CD4-positive, alpha-beta T cell (primary cell): ENCODE data around the gene NKAIN4. TPM values are rescaled to one million over a fixed set of nuclear protein-coding genes. Genes with fewer than 3 reads are reported as not detected.

Experiments
- ATAC-seq: fragments of 200-7000 bp; cut with Tn5 transposase; one replicate; pipeline ENCODE4 v1.10.0; 2022; ENCODE audit warnings: mild to moderate bottlenecking; ENCODE audit not compliant: poor library complexity
- CTCF ChIA-PET: fragments of 350-600 bp; sonication (Branson Sonifier 250); formaldehyde crosslinking; loops from one replicate; lab custom pipeline; 2021; ENCODE audit warnings: antibody characterized with exemption, inconsistent platforms; lab: Charles Lee
- POLR2A ChIA-PET: fragments of 350-600 bp; sonication (Branson Sonifier 250); formaldehyde crosslinking; loops from one replicate; lab custom pipeline; 2021; ENCODE audit warnings: antibody characterized with exemption, inconsistent platforms; lab: Charles Lee
- DNase-seq, 14 experiments: peaks; one replicate each; pipeline ENCODE4 v3.0.0-alpha.2; 2013 to 2020; ENCODE audit warnings: mixed read lengths in 2 of 14
- H3K27ac ChIP-seq, 2 donors: one replicate each; pipeline versions ENCODE4 v1.5.1 to v1.7.0; 2013; ENCODE audit warnings: low read length in 2 of 2, low read depth in 1 of 2, mild to moderate bottlenecking in 1 of 2
- H3K27me3 ChIP-seq, 2 experiments: 1 replicate in 1 of 2; 2 replicates in 1 of 2; pipeline versions ENCODE4 v1.6.1 to v1.7.0; 2013; ENCODE audit warnings: low read length in 2 of 2, control low read depth in 1 of 2, mild to moderate bottlenecking in 1 of 2, moderate library complexity in 1 of 2; ENCODE audit not compliant: insufficient read depth in 2 of 2, control insufficient read depth in 1 of 2
- H3K36me3 ChIP-seq: one replicate; pipeline ENCODE4 v1.6.1; 2013; ENCODE audit warnings: low read length, control low read depth; ENCODE audit not compliant: insufficient read depth
- H3K4me1 ChIP-seq: one replicate; pipeline ENCODE4 v1.6.1; 2013; ENCODE audit warnings: low read length, control low read depth; ENCODE audit not compliant: insufficient read depth
- H3K4me3 ChIP-seq: one replicate; pipeline ENCODE4 v1.5.1; 2013; ENCODE audit warnings: mild to moderate bottlenecking, low read length, moderate library complexity
- H3K9me3 ChIP-seq, 2 experiments: 1 replicate in 1 of 2; 2 replicates in 1 of 2; pipeline versions ENCODE4 v1.6.1 to v1.7.0; 2013; ENCODE audit warnings: low read length in 2 of 2, mild to moderate bottlenecking in 2 of 2, control low read depth in 1 of 2, moderate library complexity in 1 of 2; ENCODE audit not compliant: control insufficient read depth in 1 of 2, insufficient read depth in 1 of 2
- H3K27ac Mint-ChIP-seq: one replicate; pipeline ENCODE4 v1.8.0; 2020; ENCODE audit warnings: mixed read lengths
- H3K27me3 Mint-ChIP-seq: one replicate; pipeline ENCODE4 v1.8.0; 2021; ENCODE audit warnings: mixed read lengths
- H3K36me3 Mint-ChIP-seq: one replicate; pipeline ENCODE4 v1.8.0; 2021; ENCODE audit warnings: low read depth, mixed read lengths
- H3K4me1 Mint-ChIP-seq: one replicate; pipeline ENCODE4 v1.8.0; 2021; ENCODE audit warnings: low read depth, mixed read lengths
- H3K4me3 Mint-ChIP-seq: one replicate; pipeline ENCODE4 v1.8.0; 2020; ENCODE audit warnings: mild to moderate bottlenecking, mixed read lengths
- H3K9me3 Mint-ChIP-seq: one replicate; pipeline ENCODE4 v1.8.0; 2020; ENCODE audit warnings: mixed read lengths
- intact Hi-C, 2 experiments: fragments of 100-400 bp; cut with DNase I in 1 of 2; cut with micrococcal nuclease in 1 of 2; formaldehyde crosslinking; loops; one replicate each; pipeline versions ENCODE4 v1.15.1 to v1.9.0; 2023 to 2025; cut with DNase I, micrococcal nuclease
- total RNA-seq, 174 experiments: library from RNA in 2 of 174; stranded (reverse) in 2 of 174; gene quantifications; one replicate each; pipeline ENCODE4 v1.2.3 and lab custom pipeline; 2021 to 2026
- TF ChIP-seq, protein P1 (sequence below): fragments of 200-600 bp; IDR thresholded peaks from one replicate; pipeline ENCODE4 v1.8.0; 2022; ENCODE audit warnings: antibody characterized with exemption, mild to moderate bottlenecking

Gene NKAIN4
- total RNA-seq, 2 experiments from 2014 or later, result not detected

DNA sequence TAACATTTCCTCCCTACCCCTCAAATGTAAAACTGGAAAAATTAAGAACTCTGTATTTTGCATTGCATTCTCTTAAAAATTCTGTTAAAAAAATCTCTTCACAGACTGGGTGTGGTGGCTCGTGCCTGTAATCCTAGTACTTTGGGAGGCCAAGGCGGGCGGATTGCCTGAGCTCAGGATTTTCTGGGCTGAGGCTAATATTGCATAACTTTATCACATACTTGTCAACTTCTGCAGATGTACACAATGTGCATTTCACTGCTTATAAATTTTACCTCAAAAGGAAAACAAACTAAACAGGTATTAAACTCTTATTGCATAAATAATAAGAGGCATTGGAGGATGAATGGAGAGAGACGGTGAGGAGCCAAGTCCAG is 59.5 kb downstream of the NKAIN4 start:
- H3K4me3 ChIP-seq, result no peak overlapping the region
- intact Hi-C loops, result no loop called here
- peaks cover 8% of the 10 kb centered on the region for H3K4me1 ChIP-seq
- no peak for DNase-seq
- Mint-ChIP-seq H3K27ac (no peak overlapping the region), H3K36me3 (peaks cover 51% of the 10 kb centered on the region), H3K9me3 (no peaks in the 10 kb centered on the region), H3K27me3 (no peaks in the 10 kb centered on the region), H3K4me3 (no peak overlapping the region), H3K4me1 (peaks cover 27% of the 10 kb centered on the region)
- H3K27ac ChIP-seq, result no peak overlapping the region
- no peaks in the 10 kb centered on the region for H3K27me3 ChIP-seq
- TF ChIP-seq, protein P1, sequence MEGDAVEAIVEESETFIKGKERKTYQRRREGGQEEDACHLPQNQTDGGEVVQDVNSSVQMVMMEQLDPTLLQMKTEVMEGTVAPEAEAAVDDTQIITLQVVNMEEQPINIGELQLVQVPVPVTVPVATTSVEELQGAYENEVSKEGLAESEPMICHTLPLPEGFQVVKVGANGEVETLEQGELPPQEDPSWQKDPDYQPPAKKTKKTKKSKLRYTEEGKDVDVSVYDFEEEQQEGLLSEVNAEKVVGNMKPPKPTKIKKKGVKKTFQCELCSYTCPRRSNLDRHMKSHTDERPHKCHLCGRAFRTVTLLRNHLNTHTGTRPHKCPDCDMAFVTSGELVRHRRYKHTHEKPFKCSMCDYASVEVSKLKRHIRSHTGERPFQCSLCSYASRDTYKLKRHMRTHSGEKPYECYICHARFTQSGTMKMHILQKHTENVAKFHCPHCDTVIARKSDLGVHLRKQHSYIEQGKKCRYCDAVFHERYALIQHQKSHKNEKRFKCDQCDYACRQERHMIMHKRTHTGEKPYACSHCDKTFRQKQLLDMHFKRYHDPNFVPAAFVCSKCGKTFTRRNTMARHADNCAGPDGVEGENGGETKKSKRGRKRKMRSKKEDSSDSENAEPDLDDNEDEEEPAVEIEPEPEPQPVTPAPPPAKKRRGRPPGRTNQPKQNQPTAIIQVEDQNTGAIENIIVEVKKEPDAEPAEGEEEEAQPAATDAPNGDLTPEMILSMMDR, result no peak
- CTCF ChIA-PET, result no interaction called here
- H3K9me3 ChIP-seq, result no peaks in the 10 kb centered on the region
- ATAC-seq, result no peak
- POLR2A ChIA-PET, result no interaction called here
- H3K36me3 ChIP-seq, result peaks cover 39% of the 10 kb centered on the region

DNA sequence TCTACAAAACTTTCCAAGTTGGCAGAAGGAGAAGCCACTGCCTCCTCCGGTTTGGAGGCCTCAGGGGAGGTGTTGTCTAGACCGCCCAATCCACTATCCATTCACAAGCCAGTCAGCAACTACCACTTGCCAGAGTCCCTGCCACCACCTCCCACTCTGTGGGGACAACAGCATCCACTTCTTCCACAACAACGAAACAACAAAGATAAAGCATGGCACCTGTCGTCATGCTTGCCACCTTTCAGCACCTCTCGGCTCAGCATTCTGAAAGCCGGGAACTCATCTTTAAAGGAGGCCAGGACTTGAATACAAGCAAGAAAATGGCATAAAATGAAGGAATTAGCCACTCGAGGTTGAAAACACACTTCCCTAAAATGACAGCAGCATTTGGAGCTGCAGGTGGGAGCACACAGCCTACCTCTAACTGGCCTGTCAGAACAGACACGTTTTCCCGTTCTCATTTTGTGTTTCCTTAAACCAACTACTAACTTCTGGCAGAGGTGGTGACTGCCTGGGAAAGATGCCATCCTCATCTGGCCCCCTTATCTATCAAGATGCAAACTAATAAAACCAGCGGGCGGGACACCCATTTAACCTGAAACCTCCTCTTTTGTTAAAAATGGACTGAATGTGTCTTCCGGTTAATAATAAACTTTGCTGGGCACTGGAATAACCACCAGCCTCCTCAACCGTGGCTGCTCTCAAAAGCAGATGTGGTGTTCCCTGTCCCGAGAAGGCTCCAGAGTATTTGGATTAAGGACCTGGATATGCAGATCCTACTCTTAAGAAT is 60.1 kb downstream of the NKAIN4 start:
- no peaks in the 10 kb centered on the region for H3K9me3 Mint-ChIP-seq
- peaks cover 33% of the 10 kb centered on the region for H3K36me3 ChIP-seq
- TF ChIP-seq, protein P1, result no peak
- no peak for ATAC-seq
- H3K27me3 Mint-ChIP-seq, result no peaks in the 10 kb centered on the region
- H3K4me3 Mint-ChIP-seq, result no peak overlapping the region
- ChIA-PET CTCF (no interaction called here), POLR2A (no interaction called here)
- H3K27me3 ChIP-seq, result no peaks in the 10 kb centered on the region
- no peak overlapping the region for H3K27ac ChIP-seq
- no peak overlapping the region for H3K27ac Mint-ChIP-seq
- no peaks in the 10 kb centered on the region for H3K9me3 ChIP-seq
- no peak overlapping the region for H3K4me3 ChIP-seq
- DNase-seq, result no peak
- H3K4me1 ChIP-seq, result peaks cover 5% of the 10 kb centered on the region
- intact Hi-C loops, result no loop called here
- peaks cover 23% of the 10 kb centered on the region for H3K4me1 Mint-ChIP-seq
- peaks cover 47% of the 10 kb centered on the region for H3K36me3 Mint-ChIP-seq

DNA sequence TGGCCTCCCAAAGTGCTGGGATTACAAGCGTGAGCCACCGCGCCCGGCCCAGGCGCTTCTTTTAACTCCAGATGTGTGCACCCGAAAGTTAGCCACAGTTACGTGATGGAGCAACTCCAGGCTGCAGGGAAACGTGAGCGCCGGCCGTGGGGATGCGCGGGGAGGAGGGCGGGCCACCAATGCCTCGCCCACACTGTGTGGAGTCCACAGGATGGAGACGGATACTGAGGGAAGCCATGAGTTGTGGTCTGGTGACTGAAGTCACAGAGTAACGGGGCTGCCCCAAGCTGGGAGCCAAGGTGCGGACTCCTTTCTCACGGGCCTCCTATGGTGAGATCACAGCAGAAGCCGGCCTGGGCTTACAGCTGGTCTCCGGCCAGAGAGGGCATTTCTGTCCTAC is 61.5 kb downstream of the NKAIN4 start:
- H3K36me3 ChIP-seq, result peaks cover 25% of the 10 kb centered on the region
- no peak overlapping the region for H3K4me3 ChIP-seq
- no peak for DNase-seq
- Mint-ChIP-seq H3K4me3 (no peak overlapping the region), H3K36me3 (peaks cover 33% of the 10 kb centered on the region), H3K27ac (no peak overlapping the region), H3K4me1 (peaks cover 14% of the 10 kb centered on the region), H3K9me3 (no peaks in the 10 kb centered on the region), H3K27me3 (no peaks in the 10 kb centered on the region)
- TF ChIP-seq, protein P1, result no peak
- H3K9me3 ChIP-seq, result no peaks in the 10 kb centered on the region
- no peaks in the 10 kb centered on the region for H3K27me3 ChIP-seq
- intact Hi-C loops, result no loop called here
- H3K4me1 ChIP-seq, result peaks cover 5% of the 10 kb centered on the region
- POLR2A ChIA-PET, result no interaction called here
- ATAC-seq, result no peak
- CTCF ChIA-PET, result no interaction called here
- H3K27ac ChIP-seq, result no peak overlapping the region
